HG03432 (cell line): ENCODE measurements around the gene HOXC10.

Experiments
- ATAC-seq: cut with Tn5 transposase; IDR thresholded peaks from one replicate; pipeline ENCODE4 v1.9.1; 2021; ENCODE audit warnings: mild to moderate bottlenecking, moderate library complexity; ENCODE audit not compliant: unreplicated experiment

Gene HOXC10

DNA sequence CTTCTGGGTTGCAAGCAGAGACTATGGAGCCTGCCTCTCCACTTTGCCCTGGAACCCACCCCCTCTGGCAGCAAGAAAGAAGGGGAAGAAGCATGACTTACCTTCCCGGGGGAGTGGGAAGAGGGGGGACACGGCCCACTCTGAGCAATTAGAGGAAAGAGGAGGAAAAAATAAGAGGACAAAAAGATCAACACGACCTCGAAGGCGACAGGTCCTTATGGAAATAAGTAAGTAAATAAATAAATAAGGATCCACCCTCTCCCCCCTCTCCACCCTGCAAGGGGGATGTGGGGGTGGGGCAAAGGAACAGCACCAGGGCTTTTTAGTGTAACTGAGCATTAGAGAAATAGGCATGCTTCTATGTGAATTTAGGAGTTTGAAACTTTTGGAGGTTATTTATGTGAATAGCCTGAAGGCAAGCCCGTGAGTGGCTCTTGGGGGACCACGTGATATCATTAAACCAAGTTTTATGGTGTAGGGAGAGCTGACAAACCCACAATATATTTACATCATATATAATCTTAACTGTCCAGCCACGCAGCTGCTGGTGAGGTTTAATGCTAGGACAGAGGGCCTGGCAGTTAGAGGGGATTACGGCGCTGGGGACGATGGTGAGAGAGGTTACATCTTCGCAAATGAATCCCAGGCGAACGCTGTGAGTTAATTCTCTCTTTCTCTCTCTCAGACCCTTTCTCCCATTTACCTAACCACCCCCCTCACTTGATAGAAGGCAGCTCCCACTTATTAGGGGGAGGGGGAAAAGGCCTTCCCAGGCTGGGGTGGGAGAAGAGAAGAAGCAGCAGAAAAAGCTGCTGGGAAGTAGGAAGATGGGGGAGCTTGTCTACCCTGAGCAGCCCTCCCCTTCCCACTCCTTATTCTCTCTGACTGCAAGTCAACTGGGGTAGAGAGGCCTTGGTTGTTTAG, 52.7 kb downstream of the HOXC10 start:
- ATAC-seq = no peak

DNA sequence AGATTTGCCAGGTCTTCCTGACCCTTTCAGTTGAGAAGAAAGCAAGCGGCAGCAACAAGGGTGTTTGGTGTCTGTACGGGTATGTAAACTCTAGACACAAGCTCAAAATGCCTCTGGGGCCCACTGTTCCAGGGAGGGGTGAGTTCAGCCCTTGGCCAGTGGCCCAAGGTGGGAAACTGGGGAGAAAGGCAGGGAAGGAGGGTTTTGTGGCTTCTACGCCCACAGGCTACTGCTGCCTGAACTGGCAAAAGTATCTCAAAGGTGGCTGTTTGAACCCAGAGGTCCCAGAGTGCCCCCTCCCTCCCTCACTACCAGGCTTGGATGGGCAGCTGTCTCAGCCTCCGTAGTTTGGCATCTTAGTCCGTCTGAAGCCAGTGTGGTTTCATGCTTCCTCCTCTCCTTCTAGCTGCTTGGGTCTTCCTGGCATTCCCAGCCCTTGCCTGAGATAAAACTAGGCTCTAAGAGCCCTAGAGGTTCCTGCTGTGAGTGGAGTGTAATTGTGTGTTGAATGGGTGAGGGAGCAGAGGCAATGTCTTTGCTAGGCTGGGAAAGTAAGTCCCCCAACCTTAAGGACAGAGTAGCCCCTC, 53.4 kb downstream of the HOXC10 start:
- no peak for ATAC-seq

DNA sequence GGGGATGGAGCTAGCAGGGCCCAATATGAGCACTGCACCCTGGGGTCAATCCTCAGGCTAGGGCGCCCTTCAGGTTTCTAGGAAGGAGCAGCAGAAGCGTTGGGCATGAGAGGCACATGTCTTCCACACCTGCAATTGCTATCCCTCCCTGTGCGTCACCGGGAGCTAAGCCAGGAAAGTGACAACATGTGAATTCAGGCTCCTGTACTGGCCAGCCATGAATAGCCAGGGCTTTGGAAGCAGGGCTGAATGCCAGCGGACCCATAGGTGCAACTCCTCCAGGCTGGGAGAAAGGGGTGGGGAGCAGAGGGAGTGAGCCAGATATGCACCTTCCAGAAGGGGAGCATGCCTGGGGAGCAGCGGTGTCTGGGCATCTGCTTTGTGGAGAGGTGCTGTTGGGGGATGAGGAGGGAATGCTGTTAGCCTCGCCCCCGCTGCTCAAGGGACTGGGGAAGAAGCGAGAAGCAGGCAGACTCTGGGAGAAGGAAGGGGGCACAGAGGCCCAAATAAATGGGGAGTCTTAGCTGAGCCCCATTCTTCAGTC, 54.0 kb downstream of the HOXC10 start:
- no peak for ATAC-seq

DNA sequence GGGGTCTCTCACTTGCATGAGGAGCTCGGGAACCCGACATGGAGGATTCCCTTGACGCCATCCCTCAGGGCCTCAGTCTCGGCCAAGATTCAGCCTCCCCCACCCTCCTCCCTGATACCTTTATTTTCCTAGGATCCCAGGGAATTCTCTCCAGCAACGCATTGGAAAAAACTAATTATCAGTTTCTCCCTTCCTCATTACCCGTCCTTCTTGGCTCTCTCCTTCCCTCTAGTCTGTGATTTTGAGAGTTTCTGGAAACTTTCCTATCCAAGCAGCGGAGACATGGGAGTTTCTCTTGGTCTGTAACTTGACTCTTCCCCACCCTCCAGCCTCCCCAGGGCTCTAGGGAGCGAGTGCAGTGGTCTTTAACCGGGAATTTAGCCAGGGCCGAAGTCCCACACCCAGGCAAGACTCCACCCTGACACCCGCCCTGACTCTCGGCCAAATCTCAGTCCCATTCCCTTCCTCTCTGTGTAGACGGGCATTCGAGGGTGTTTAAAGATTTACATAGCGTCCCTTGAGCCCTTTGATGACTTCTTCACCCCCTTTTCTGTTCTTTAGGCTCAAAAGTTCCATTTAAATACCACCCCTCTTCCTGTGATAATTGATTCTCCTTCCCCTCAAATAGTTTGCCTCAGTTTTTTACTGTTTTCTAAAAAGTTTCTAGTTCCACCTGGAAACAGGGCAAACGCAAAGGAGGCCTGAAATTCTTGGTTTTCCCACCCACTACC, 54.6 kb downstream of the HOXC10 start:
- ATAC-seq = no peak
